NCI-H526 (cell line): ENCODE results near the gene B9D2.
A peak's percentile ranks its signal among the peaks of the same experiment; 100 is the strongest.
"Not testable (repeated sequence)": the region's sequence is repeated elsewhere in the genome, so short reads cannot be mapped to it uniquely, and the experiment has no call there.

Experiments used
- DNase-seq, 2 experiments: peaks; one replicate each; lab custom pipeline; 2025; lab: John Stamatoyannopoulos, UW

B9D2 gene

DNA sequence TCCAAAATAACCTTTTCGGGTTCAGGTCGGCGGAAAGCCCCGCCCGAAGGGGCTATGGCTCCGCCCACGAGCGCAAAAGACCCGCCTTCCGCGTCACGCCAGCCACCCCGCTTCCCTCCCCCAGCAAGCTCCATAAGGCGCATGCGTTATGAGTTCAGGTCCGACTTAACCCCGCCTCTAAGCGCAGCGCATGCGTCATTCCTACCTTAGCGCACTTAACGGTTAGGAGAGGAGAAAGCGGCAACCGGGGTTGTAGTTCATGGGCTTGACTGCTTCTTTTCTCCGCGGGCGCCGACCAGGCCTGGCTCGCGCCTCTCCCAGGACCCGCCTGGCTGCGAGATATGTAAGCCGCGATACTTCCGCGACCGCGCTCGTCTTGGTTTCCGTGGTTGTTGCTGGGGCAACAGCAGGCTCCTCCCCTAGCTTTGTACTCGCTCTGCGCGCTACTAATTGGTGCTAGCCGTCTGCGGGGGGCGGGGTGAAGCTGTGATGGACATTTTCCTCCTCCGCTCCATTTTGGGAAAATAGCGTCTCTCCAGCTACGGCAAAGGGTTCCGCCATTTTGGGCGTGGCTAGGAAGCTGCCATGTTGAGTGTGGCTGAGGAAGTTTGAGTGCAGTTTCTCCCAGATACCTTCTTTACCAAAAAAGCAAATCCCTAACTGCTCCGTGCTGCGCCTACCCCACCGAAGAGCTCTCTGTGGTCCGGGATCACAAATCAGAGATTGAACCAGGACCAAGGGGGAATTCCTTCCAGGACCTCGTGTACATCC lies at the start of gene B9D2:
Gene B9D2 (minus strand): TSS at position 397 of the 771 bp plus-strand sequence. CDS start 630 bp downstream, outside the sequence.
- DNase-seq: peak; percentile 98 to 99

- DNase-seq: no peak
Measured at GRCh38 chr19:41412953-41413352, 49.0 kb upstream of the B9D2 start.

DNA sequence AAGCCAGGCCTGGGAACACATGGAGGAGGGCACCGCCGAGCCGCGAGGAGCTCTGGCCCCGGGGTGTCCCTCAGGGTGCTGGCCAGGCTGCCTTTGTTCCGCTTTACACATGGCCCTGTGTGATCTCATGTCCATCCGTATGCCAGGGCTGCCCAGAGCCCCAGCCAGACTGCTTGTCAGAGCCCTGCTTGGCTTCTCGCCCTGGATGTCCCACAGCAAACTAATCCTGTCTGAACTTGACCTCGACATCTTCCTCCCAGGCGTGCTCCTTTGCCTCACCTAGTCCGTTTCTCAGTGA lies 48.0 kb upstream of the B9D2 start:
- no peak for DNase-seq

DNA sequence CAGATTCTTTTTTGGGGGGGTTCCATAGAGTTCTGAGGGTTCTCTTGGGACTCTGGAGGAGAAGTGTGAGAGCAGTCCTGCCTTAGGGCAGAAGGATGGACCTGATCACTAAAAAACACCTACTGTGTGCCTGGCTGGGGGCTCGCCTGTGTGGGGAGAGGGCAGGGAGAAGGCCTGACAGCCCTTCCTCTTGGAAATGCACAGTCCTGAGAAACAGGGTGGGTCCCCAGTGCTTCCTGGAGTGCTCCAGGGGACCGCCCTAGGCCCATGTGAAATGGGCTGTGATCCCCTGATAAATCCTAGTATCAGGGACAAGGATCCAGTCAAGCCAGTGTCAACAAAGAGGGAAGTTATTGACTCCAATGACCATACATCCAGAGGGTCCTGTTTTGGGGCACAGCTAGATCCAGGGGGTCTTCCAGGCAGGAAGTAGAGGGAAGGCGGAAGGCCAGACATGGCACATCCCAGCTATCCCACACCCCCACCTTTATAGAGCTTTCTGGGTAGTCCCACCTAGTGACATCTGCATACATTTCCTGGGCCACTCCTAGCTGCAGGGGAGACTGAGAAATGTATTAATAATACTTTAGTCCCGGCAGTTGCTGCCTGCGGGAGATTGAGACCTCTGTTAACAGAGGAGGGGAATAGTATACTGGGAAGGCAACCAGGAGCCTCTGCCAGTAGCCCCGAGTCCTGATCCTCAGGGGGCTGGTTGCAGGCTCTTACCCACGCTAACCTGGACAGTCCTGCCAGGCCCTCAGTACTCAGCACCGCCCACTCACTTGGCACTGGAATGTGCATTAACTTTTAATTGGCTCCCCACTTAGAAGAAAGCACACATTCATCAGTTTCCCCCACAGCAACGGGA lies 47.4 kb upstream of the B9D2 start:
- no peak for DNase-seq

DNA sequence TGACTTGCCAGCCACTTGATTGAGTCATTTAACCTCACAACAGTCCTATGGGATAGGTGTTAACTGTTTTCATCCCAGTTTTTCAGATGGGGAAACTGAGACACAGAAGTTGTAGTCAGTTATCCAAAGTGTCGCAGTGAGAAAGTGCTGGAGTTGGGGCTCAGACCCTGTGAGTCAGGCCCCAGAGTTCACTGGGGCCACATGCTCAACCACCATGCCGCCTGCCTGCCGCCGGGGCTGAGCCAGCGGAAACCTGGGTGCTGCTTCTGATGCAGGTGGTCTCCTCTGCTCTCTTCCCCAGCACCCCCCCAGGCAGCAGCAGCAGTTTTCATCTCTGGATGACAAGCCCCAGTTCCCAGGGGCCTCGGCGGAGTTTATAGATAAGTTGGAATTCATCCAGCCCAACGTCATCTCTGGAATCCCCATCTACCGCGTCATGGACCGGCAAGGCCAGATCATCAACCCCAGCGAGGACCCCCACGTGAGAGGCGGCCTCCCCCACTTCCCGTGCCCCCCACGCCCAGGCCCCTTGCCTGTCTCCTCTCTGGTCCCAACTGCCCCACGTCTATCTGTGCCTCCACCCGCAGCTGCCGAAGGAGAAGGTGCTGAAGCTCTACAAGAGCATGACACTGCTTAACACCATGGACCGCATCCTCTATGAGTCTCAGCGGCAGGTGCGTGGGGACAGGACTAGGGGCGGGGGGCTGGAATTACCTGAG lies 46.5 kb upstream of the B9D2 start:
- DNase-seq: no peak

- DNase-seq: no peak
Measured at GRCh38 chr19:41409288-41409687, 45.3 kb upstream of the B9D2 start.

DNA sequence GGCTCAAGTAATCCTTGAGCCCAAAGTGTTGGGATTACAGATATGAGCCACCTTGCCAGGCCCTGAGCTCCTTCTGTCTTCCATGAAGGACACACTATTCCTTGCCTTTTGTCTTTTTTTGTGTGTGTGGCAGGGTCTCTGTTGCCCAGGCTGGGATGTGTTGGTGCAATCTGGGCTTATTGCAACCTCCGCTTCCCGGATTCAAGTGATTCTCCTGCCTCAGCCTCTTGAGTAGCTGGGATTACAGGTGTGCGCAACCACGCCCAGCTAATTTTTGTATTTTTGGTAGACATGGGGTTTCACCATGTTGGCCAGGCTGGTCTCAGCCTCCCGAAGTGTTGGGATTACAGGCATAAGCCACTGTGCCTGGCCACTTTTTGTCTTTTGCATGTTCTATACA lies 44.9 kb upstream of the B9D2 start:
- DNase-seq: not testable (repeated sequence)

DNA sequence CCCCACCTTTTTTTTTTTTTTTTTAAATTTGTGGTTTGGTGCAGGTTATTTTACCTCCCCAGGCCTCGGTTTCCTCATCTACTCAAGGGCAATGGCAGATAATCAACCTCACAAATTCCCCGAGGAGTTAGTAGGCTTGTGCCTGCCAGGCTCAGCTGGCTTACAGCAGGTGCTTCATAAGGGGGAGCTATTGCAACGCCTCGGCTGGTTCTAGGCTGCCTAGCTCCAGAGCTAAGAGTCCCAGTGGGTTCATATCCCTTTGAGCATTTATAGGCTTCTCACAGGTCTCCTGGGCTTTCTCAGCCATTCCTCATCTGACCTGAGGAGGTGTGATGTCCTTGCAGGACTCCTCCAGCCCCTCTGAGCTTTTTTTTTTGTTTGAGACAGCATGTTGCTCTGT lies 44.3 kb upstream of the B9D2 start:
- no peak for DNase-seq

DNA sequence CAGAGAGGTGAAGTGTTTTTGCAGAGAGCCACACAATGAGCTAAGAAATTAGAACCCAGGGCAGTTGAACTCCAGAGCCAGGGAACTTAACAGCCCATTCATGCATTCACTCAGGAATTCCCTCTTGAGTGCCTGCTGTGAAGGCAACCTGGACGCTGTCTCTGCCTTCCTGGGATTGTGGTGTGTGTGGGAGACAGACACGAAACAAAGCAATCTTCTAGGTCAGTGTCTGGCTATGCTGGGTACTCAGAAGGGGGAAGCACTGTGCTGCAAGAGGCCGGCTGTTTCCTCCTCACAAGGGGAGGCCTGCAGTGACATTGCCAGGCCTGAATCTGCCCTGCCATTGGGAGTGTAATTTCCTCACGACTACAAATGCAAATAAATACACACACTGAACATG lies 43.3 kb upstream of the B9D2 start:
- DNase-seq: peak in 1 of 2 experiments; percentile 22

GRCh38 chr19:41405776-41406175 lies 41.8 kb upstream of the B9D2 start:
- DNase-seq: no peak

- no peak for DNase-seq
Measured at GRCh38 chr19:41403181-41403970, 39.4 kb upstream of the B9D2 start.

DNA sequence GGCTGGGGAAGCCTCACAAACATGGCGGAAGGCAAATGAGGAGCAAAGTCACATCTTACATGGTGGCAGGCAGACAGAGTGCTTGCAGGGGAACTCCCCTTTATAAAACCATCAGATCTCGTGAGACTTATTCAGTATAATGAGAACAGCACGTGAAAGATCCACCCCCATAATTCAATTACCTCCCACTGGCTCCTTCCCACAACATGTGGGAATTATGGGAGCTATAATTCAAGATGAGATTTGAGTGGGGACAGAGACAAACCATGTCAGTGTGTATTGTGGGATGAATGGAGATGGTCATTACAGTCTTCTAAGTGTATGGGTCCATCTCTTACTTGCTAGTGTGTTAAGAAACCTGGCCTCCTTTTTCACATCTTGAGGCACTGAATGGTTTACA lies 38.1 kb upstream of the B9D2 start:
- no peak for DNase-seq

DNA sequence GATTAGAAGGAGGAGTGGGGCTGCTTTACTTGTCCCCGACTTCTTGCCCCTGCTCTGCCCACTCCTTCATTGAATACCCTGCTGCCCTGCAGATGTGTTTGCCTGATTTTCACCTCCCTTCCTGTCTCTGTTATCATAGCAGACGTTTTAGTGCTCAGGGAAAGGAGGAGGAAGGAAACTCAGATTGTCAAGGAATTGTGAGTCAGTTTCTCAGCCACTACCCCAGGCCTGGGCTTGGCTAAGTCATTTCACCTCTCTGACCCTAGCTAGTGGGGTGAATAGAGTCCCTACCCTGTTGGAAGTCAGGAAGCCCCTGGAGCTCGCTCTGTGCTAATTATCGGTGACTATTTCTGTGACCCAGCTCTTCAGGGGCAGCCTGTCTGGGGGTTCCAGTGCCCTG lies 37.5 kb upstream of the B9D2 start:
- DNase-seq: no peak

DNA sequence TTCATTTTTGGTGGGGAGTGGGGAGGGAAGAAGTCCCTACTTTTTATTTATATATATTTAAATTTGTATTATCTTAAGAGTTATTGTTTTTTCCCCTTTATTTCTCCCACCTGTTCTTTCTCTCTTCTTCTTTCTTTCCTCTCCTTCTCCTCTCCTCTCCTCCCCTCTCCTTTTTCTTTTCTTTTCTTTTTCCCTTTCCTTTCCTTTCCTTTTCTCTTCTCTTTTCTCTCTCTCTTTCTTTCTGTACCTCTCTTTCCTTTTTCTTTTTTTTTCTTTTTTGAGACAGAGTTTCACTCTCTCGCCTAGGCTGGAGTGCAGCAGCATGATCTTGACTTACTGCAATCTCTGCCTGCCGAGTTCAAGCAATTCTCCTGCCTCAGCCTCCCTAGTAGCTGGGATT lies 35.6 kb upstream of the B9D2 start:
- DNase-seq: no peak

- no peak for DNase-seq
Measured at GRCh38 chr19:41399091-41399490, 35.1 kb upstream of the B9D2 start.

DNA sequence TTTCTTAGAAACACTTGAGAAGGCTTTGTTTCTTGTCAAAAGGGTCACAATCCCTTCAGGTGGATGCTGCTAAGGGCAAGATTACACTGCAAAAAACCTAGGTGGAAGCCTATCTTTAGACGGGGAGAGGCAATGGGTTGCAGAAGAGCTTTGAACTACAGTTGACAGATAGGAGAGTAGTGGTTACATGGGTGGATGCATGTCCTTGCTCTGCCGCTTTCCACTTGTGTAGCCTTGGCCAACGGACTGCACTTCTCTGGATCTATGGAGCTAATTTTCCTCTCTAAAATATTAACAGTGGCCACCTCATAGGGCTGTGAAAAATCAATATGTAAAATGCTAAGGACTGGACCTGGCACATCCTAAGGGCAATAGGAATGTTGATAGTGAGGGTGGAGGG lies 34.6 kb upstream of the B9D2 start:
- DNase-seq: no peak

DNA sequence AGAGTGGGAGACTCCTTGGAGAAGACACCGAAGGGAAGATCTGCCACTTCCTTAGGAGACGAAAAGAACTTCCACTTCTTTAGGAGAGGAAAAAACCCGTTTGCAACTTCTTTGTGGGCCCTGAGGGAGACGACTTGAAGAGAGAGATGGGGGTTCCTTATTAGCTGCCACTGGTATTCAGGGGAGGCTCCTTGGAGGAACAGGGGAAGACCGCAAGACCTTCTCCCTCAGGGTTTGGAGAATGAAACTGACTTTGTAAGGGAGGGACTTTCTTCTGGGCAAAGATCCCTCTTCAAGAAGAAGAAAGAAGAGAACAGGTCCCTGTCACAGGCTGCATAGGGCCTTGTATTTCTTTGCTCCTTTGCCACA lies 34.1 kb upstream of the B9D2 start:
- DNase-seq: peak in 1 of 2 experiments; percentile 26

- peak; percentile 99 to 100 for DNase-seq
Measured at GRCh38 chr19:41397086-41398049, 33.4 kb upstream of the B9D2 start, which contains the start of the genes BCKDHA and EXOSC5. Gene BCKDHA, plus strand, starts transcription at chr19:41397818. Its CDS starts 10 bp downstream, at chr19:41397828. Gene EXOSC5, minus strand, starts transcription at chr19:41397359. Its CDS starts 31 bp downstream, at chr19:41397328.

- DNase-seq: no peak
Measured at GRCh38 chr19:41395355-41395754, 31.4 kb upstream of the B9D2 start.

DNA sequence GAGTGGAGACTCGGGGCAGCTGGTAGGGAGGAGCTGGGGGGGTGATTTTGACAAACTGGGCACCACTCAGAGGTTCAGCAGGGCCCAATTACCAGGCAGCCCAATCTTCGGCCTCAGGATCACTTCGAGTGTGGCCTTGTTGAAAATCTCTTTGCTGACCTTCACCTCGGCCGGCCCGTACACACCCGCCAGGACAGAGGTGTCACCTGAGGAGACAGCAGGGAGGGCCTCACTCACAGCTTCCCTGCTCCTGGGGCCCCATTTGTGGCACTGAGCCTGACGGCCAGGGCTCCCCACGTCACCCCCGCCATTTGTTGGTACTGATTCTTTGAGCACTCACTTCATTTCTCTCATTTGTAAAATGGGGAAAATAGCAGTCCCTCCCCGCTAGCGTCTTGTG lies 28.8 kb upstream of the B9D2 start:
- DNase-seq: no peak

DNA sequence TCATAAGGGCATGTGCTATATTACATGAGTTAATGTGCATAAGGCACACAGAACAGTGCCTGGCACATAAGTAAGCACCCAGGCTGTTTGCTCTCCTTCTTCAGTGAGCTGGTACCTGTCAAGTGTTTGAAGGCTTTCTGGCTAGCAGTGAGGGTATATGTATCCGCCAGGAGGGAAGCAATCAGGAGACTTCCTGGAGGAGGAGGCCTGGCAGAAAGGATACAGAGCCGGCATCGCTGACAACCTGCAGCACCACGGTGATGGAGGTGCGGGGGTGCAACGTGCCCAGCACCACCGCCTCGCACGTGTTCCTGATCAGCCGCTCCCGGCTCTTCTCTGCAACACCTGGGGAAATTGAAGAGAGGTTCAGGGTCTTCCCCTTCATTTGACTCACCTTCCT lies 27.7 kb upstream of the B9D2 start:
- DNase-seq: no peak
